ENCODE data around the gene TMEM60. TPM values are rescaled to one million over a fixed set of nuclear protein-coding genes. Genes with fewer than 3 reads are reported as not detected.

TMEM60 gene
- total RNA-seq, 2 experiments from 2014 or later: 13.2 to 19.4 TPM

DNA sequence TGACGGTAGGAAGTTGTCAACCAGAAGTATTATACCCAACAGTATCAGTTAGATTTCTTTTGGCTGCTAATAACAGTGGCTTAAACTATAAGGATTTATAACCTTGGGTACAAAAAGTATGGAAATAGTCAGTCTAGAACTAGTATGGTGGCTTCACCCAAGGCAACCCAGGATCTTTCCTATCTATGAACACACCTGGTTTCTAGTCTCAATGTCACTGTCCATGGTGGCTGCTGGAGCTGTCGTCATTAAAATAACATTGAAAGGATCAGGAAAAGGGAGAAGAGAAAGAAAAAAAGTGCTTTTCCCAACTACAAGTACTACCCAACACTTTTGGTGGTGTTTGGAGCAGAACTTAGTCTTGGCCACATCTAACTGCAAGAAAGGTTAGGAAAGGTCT, 28.1 kb upstream of the TMEM60 start:
- ATAC-seq (no peak), DNase-seq (no peak)
- Mint-ChIP-seq H3K4me3 (no peak overlapping the region), H3K27ac (no peak overlapping the region), H3K27me3 (no peaks in the 10 kb centered on the region), H3K9me3 (ENCODE audit: low read depth) (peaks cover 14% of the 10 kb centered on the region), H3K4me1 (peaks cover 11% of the 10 kb centered on the region), H3K36me3 (peaks cover 43% of the 10 kb centered on the region)
- CTCF ChIA-PET: no interaction called here

DNA sequence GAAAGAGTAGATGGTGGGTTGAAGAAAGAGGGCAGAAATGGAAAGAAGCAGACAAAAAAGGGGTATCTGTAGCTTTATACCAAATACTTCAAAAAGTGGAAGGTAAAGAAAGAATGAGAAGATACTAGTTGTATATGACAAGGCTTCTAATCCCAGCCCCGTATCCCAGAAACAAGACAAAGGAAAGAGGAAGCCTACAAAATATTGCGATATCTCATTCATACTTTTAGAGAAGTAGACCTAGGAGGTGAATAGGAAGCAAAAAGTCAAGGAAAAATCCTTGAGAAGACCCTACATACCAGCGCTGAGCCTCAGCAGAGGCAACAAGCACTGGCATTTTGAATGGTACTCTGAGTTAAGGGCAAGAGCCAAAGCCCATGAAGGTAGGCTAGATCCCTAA, 26.9 kb upstream of the TMEM60 start:
- ATAC-seq (no peak), DNase-seq (no peak)
- peaks cover 55% of the 10 kb centered on the region for H3K36me3 Mint-ChIP-seq
- CTCF ChIA-PET: no interaction called here
- peaks cover 21% of the 10 kb centered on the region for H3K9me3 Mint-ChIP-seq (ENCODE audit: low read depth)
- peaks cover 7% of the 10 kb centered on the region for H3K4me1 Mint-ChIP-seq
- H3K4me3 Mint-ChIP-seq: no peak overlapping the region
- H3K27me3 Mint-ChIP-seq: no peaks in the 10 kb centered on the region
- H3K27ac Mint-ChIP-seq: no peak overlapping the region

DNA sequence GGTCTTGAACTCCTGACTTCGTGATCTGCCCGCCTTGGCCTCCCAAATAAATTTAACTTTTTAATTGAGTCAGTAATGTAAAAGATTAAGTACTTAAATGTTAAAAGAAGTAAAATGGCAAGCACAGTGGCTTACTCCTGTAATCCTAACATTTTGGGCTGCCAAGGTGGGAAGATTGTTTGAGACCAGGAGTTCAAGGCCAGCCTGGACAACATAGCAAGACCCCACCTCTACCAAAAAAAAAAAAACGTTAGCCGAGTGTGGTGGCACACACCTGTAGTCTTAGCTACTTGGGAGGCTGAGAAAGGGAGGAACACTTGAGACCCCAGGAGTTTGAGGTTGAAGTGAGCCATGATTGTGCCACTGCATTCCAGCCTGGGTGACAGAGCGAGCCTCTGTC, 26.4 kb upstream of the TMEM60 start:
- H3K36me3 Mint-ChIP-seq: peaks cover 60% of the 10 kb centered on the region
- no peak for DNase-seq
- H3K27me3 Mint-ChIP-seq: no peaks in the 10 kb centered on the region
- no peak overlapping the region for H3K4me3 Mint-ChIP-seq
- H3K27ac Mint-ChIP-seq: no peak overlapping the region
- CTCF ChIA-PET: no interaction called here
- peaks cover 23% of the 10 kb centered on the region for H3K9me3 Mint-ChIP-seq (ENCODE audit: low read depth)
- no peak for ATAC-seq
- H3K4me1 Mint-ChIP-seq: peaks cover 7% of the 10 kb centered on the region

DNA sequence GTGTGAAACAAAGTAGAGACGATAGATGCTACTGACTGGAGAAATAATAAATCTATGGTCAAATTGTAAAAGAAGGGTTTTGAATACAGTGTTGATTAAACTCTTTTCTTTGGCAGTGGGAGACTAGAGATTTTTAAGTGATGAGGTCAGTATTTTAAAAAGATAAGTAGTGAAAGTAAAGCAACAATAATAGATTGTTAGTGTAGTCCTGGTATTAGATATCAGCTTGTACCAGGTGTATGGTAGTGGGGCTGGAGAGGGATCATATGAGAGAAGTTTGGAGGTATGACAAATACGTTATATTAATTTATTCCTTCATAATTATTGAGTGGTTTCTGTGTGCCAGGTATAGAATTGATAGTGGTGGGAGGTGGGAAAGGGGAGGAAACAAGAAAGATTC, 25.6 kb upstream of the TMEM60 start:
- no peak overlapping the region for H3K4me3 Mint-ChIP-seq
- H3K9me3 Mint-ChIP-seq (ENCODE audit: low read depth): peaks cover 27% of the 10 kb centered on the region
- H3K36me3 Mint-ChIP-seq: peaks cover 67% of the 10 kb centered on the region
- DNase-seq (no peak), ATAC-seq (no peak)
- peaks cover 7% of the 10 kb centered on the region for H3K4me1 Mint-ChIP-seq
- CTCF ChIA-PET: no interaction called here
- H3K27ac Mint-ChIP-seq: no peak overlapping the region
- H3K27me3 Mint-ChIP-seq: no peaks in the 10 kb centered on the region

DNA sequence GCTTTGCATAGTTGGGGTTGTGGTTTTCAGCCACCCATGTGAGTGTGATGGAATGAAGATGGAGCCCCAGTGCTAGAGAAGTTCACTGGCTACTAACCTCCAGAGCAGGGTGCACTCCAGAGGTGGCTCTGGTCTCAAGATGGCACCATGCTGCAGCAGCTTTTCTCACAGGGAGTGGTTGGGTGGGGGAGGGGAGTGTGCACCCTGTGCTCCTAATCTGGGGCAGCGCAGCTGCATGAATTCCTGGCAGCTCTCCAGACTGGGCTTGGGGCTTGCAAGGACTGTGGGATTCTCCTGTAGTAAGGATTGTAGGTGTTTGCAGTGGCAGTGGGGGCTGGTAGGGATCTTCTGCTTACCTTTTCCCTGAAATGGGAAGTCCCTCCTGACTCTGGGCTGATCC, 24.0 kb upstream of the TMEM60 start:
- DNase-seq: no peak
- Mint-ChIP-seq H3K4me3 (no peak overlapping the region), H3K9me3 (ENCODE audit: low read depth) (peaks cover 33% of the 10 kb centered on the region), H3K27me3 (no peaks in the 10 kb centered on the region), H3K36me3 (peaks cover 81% of the 10 kb centered on the region), H3K27ac (no peak overlapping the region), H3K4me1 (peaks cover 5% of the 10 kb centered on the region)
- CTCF ChIA-PET: no interaction called here
- ATAC-seq: no peak

DNA sequence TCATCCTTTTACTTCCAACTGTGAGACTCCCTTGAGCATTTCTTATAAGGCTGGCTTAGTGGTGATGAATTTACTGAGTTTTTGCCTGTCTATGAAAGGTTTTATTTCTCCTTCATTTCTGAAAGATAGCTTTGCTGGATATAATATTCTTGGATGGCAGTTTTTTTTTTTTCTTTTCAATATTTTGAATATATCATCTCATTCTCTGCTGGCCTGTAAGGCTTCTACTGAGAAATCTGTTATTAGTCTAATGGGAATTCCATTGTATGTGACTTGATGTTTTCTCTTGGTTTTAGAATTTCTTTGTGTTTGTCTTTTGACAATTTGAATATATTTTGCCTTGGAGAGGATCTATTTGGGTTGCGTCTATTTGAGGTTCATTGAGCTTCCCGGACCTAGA, 22.7 kb upstream of the TMEM60 start:
- Mint-ChIP-seq H3K36me3 (peaks cover 86% of the 10 kb centered on the region), H3K4me3 (no peak overlapping the region), H3K9me3 (ENCODE audit: low read depth) (peaks cover 37% of the 10 kb centered on the region), H3K27ac (no peak overlapping the region), H3K4me1 (peaks cover 5% of the 10 kb centered on the region), H3K27me3 (no peaks in the 10 kb centered on the region)
- no peak for DNase-seq
- CTCF ChIA-PET: no interaction called here
- ATAC-seq: no peak

DNA sequence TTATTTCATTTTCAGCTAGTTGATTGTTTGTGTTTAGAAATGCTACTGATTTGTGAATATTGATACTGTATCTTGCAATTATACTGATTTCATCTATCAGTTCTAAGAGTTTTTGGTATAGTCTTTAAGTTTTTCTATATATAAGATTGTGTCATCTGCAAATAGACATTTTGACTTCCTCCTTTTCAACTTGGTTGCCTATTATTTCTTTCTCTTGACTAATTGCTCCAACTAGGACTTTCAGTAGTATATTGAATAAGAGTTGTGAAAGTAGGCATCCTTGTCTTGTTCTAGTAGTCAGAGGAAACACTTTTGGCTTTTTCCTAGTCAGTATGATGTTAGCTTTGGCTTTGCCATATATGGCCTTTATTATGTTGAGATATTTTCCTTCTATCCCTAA, 20.8 kb upstream of the TMEM60 start:
- no peak for DNase-seq
- Mint-ChIP-seq H3K36me3 (peaks cover 80% of the 10 kb centered on the region), H3K9me3 (ENCODE audit: low read depth) (peaks cover 44% of the 10 kb centered on the region), H3K4me3 (no peak overlapping the region), H3K27ac (no peak overlapping the region), H3K4me1 (peaks cover 7% of the 10 kb centered on the region), H3K27me3 (no peaks in the 10 kb centered on the region)
- ATAC-seq: no peak
- CTCF ChIA-PET: no interaction called here

DNA sequence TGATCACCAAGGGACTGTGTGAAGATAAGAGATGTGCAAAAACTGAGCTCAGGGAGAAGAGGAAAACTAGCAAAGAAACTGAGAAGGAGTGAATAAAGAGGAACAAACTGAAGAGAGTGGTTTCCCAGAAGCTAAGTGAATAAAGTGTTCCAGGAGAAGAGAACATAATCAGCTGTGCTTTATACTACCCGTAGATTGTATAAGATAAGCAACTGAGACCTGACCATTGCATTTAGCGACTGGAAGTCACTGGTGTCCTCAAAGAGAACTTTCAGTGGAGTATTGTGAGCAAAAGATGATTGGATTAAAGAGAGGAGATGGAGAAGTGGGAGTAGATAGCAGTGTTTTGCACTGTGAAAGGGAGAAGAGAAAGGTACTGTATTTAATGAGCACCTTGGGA, 14.9 kb upstream of the TMEM60 start:
- Mint-ChIP-seq H3K4me1 (peaks cover 17% of the 10 kb centered on the region), H3K4me3 (no peak overlapping the region), H3K9me3 (ENCODE audit: low read depth) (peaks cover 21% of the 10 kb centered on the region), H3K27ac (no peak overlapping the region), H3K36me3 (peaks cover 52% of the 10 kb centered on the region), H3K27me3 (no peaks in the 10 kb centered on the region)
- CTCF ChIA-PET: no interaction called here
- ATAC-seq (no peak), DNase-seq (no peak)

DNA sequence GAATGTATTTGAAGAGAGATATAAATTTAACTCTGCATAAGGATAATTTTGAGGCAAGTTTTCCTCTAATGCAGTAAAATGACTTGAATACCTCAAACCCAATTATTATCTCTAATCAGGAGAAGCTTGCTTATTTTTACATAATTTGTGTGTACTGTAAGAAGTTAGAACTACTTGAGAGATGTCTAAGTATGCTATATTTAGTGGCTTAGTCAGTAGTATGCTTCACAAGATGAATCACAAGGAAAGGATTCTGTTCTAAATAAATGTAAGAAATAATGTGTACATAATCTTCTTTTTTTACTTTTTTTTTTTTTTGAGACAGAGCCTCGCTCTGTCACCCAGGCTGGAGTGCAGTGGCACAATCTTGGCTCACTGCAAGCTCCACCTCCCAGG, 14.1 kb upstream of the TMEM60 start:
- Mint-ChIP-seq H3K36me3 (peaks cover 53% of the 10 kb centered on the region), H3K9me3 (ENCODE audit: low read depth) (peaks cover 21% of the 10 kb centered on the region), H3K4me3 (no peak overlapping the region), H3K27ac (no peak overlapping the region), H3K4me1 (peaks cover 19% of the 10 kb centered on the region), H3K27me3 (no peaks in the 10 kb centered on the region)
- CTCF ChIA-PET: interaction anchor here (0.9 kb wide), 1 partner anchor 13 kb away, joined by 3 read pairs; the partner anchor contains the start of genes PHTF2 and TMEM60
- ATAC-seq: no peak
- no peak for DNase-seq

DNA sequence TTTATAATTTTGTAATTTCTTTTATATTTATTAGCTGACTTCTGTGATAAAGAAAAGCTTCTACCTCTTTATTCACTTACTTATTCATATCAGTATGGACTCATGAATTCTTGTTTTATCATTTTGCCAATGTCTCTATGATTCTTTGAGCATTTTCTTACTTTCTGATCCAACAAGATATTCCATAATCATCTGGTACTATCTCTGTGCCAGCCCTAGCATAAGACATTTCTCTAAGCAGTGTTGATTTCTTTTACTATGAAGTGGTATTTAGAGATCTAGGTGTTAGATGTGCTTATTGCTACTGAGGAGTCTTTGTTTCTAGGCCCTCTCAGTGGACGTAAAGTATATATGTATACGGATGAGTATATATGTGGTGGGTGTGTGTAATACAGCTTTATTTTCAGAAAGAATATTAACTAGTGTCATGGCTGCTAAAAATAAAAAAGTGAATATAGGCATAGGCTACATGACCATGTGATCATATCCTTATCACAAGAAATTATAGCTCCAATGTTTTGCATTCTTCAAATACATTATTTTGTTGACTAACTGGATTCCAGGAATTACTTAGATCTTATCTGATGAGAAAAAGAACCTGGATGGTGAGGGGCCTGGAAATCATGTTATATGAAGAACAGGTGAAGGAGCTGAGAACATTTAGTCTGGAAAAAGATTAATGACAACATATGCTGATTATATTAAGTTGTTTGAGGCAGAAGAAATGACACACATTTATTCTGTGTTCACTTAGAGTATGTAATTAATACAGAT, 13.5 kb upstream of the TMEM60 start:
- no peak for ATAC-seq
- CTCF ChIA-PET: interaction anchor here (0.9 kb wide), 1 partner anchor 13 kb away, joined by 3 read pairs; the partner anchor contains the start of genes PHTF2 and TMEM60
- H3K36me3 Mint-ChIP-seq: peaks cover 53% of the 10 kb centered on the region

DNA sequence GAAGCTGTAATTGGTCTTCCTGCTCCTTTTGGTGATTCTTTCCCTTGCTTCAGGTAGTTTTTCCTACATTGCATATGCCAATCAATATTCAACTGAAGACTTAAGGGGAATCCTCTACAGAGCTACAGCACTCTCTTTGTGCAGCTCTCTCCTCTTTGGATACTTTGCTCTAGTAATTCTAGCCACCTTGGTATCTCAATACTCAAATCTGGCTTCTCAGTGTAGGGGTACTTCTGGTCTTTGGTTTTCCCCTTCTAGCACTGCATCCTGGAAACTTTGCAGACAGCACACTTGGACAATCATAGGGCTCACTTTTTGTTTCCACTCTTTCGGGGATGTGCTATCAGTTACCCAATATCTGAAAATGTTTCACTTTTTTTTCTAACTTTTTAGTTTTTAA, 10.3 kb upstream of the TMEM60 start:
- no peaks in the 10 kb centered on the region for H3K27me3 Mint-ChIP-seq
- ATAC-seq (no peak), DNase-seq (no peak)
- H3K4me1 Mint-ChIP-seq: peaks cover 33% of the 10 kb centered on the region
- CTCF ChIA-PET: no interaction called here
- no peak overlapping the region for H3K4me3 Mint-ChIP-seq
- H3K27ac Mint-ChIP-seq: no peak overlapping the region
- peaks cover 70% of the 10 kb centered on the region for H3K36me3 Mint-ChIP-seq
- H3K9me3 Mint-ChIP-seq (ENCODE audit: low read depth): peaks cover 23% of the 10 kb centered on the region

More for the DNA sequence above, 13.5 kb upstream of the TMEM60 start:
- Mint-ChIP-seq H3K27me3 (no peaks in the 10 kb centered on the region), H3K9me3 (ENCODE audit: low read depth) (peaks cover 25% of the 10 kb centered on the region), H3K4me1 (peaks cover 20% of the 10 kb centered on the region), H3K27ac (no peak overlapping the region), H3K4me3 (no peak overlapping the region)
- DNase-seq: no peak

DNA sequence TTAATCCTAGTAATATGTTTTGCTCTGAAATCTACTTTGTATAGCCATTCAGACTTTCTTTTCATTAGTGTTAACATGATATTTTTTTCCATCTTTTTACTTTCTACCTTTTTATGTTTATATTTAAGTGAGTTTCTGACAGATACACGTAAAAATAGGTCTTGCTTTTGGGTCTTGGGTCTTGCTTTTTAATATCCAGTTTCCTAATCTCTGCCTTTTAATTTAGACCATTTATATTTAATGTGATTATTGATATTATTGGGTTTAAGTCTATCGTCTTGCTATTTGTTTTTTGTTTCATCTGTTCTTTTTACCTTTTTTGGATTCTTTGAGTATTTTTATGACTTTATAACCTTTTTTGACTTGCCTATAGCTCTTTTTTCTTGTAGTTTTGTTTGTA, 8.2 kb upstream of the TMEM60 start:
- H3K4me3 Mint-ChIP-seq: no peak overlapping the region
- H3K27me3 Mint-ChIP-seq: no peaks in the 10 kb centered on the region
- peaks cover 23% of the 10 kb centered on the region for H3K9me3 Mint-ChIP-seq (ENCODE audit: low read depth)
- H3K4me1 Mint-ChIP-seq: peaks cover 43% of the 10 kb centered on the region
- DNase-seq: no peak
- CTCF ChIA-PET: interaction anchor here (0.6 kb wide), 1 partner anchor 27 kb away, joined by 3 read pairs; no protein-coding TSS in a partner anchor
- peaks cover 61% of the 10 kb centered on the region for H3K36me3 Mint-ChIP-seq
- ATAC-seq: no peak
- H3K27ac Mint-ChIP-seq: no peak overlapping the region

DNA sequence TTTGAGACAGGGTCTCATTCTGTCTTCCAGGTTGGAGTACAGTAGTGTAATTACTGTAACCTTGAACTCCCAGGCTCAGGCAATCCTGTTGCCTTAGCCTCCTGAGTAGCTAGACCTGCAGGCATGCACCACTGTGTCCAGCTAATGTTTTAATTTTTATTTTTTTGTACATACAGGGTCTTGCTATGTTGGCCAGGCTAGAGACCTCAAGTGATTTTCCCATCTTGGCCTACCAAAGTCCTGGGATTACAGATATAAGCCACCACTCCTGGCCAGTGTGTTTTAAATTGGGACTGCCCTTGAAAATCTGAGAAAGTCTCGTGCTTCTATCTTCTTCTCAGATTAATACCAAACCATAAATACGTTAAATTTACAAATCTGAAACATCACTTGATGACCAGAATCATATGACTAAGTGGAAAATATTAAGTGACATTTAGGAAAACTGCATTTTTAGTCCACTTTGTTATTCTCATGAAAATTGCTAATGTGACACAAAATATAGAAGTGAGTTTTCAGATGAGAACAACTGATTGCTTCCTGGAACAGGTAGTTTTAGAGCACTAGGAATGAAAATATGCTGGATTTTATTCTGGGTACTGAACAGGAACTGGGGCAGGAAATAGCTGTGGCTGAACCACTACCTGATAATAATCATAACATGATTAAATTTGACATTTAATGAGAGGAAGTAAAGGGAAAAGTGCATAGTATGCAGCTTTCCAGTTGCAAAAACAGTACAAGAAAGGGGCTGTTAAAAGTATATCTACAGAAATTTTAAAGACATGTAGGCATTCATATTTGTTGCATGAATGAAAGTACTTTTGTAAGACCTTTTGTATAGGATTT, 4.5 kb upstream of the TMEM60 start:
- Mint-ChIP-seq H3K4me3 (peak overlapping the region; percentile 6), H3K4me1 (peaks cover 54% of the 10 kb centered on the region), H3K36me3 (peaks cover 50% of the 10 kb centered on the region), H3K27me3 (no peaks in the 10 kb centered on the region), H3K9me3 (ENCODE audit: low read depth) (peaks cover 15% of the 10 kb centered on the region), H3K27ac (peak overlapping the region; percentile 69)
- CTCF ChIA-PET: interaction anchor here (1.2 kb wide), 1 partner anchor 217 kb away, joined by 3 read pairs; no protein-coding TSS in a partner anchor
- no peak for DNase-seq
- no peak for ATAC-seq

DNA sequence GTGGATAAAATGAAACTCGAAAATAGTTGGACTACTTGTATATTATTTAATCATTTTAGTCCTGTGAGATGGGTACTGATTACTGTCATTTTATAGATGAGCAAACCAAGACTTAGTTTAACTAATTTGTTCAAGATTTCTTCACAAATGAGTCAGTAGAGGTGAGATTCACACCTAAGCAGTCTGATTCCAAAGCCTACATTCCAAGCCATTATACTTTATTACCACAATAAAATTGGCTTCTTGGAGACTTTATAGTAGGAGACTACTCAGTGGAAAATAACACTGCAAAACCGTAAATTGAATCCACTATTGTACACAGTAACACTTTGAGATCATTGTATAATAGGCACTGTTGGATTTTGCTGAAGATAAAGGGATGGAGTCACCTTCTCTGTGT, 2.5 kb upstream of the TMEM60 start:
- Mint-ChIP-seq H3K27me3 (no peaks in the 10 kb centered on the region), H3K4me3 (peak overlapping the region; percentile 93), H3K27ac (peak overlapping the region; percentile 91), H3K4me1 (peaks cover 68% of the 10 kb centered on the region), H3K9me3 (ENCODE audit: low read depth) (peaks cover 2% of the 10 kb centered on the region), H3K36me3 (peaks cover 34% of the 10 kb centered on the region)
- ATAC-seq: no peak
- CTCF ChIA-PET: no interaction called here
- no peak for DNase-seq

All from activated CD8-positive, alpha-beta memory T cell treated with anti-CD3 and anti-CD28 coated beads, Interleukin-2, amount 10 ng/mL, durations not matched to agents 7 days and 5 days (primary cell).